Peyer's patch (tissue), 4 donors: ENCODE measurements around the gene SLC34A3.

Experiments
- POLR2A ChIP-seq, 2 donors: fragments of 450-650 bp; IDR thresholded peaks; one replicate each; pipeline ENCODE4 v1.5.1; 2017; ENCODE audit warnings: antibody characterized with exemption in 2 of 2, mild to moderate bottlenecking in 2 of 2, moderate library complexity in 2 of 2
- TF ChIP-seq, protein P1 (sequence below), 6 experiments: fragments of 450-650 bp in 4 of 6; fragments of 200-600 bp in 2 of 6; sonication (generic) in 1 of 6; IDR thresholded peaks; one replicate each; pipeline ENCODE4 v1.5.1; 2017 to 2019; ENCODE audit warnings: antibody characterized with exemption in 6 of 6, mild to moderate bottlenecking in 3 of 6, moderate library complexity in 1 of 6

DNA sequence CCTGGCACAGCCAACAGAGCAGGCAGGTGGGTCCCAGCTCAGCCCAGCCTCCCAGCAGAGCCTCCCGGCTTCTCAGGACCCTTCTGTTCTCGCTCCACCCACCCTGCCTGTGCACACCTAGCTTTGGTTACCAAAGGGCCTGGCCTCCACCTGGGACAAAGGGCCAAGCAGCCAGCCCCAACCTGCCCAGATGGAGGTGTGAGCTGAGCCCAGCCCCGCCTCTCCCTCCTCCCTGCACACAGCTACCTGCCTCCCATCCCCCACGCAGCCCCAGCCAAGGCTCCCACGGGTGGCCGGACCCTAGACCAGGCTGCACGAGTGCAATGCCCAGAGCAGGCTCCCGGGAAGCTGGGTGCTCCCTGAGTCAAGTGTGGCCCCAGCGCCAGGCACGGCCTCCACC, 35.8 kb upstream of the SLC34A3 start:
- TF ChIP-seq, protein P1, sequence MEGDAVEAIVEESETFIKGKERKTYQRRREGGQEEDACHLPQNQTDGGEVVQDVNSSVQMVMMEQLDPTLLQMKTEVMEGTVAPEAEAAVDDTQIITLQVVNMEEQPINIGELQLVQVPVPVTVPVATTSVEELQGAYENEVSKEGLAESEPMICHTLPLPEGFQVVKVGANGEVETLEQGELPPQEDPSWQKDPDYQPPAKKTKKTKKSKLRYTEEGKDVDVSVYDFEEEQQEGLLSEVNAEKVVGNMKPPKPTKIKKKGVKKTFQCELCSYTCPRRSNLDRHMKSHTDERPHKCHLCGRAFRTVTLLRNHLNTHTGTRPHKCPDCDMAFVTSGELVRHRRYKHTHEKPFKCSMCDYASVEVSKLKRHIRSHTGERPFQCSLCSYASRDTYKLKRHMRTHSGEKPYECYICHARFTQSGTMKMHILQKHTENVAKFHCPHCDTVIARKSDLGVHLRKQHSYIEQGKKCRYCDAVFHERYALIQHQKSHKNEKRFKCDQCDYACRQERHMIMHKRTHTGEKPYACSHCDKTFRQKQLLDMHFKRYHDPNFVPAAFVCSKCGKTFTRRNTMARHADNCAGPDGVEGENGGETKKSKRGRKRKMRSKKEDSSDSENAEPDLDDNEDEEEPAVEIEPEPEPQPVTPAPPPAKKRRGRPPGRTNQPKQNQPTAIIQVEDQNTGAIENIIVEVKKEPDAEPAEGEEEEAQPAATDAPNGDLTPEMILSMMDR (IDR thresholded peaks at IDR 0.05), result no peak
- TF ChIP-seq POLR2A (IDR thresholded peaks at IDR 0.05), result peak in 1 of 2 donors; percentile 5
